CD4-positive, alpha-beta T cell treated with Interleukin-6 at 100 ng/mL for 8 hours (primary cell): ENCODE data around the gene BPTF.
"Not testable (repeated sequence)": the region's sequence is repeated elsewhere in the genome, so short reads cannot be mapped to it uniquely, and the experiment has no call there.

Source experiments
- DNase-seq: peaks from one replicate; pipeline ENCODE4 v3.0.0-alpha.2; 2020; ENCODE audit warnings: mixed read lengths, low spot score

BPTF gene

GRCh38 chr17:67833946-67834631 is 8.8 kb downstream of the BPTF start:
- no peak for DNase-seq

- DNase-seq = no peak
Measured at GRCh38 chr17:67834634-67835033, 9.3 kb downstream of the BPTF start.

- DNase-seq = no peak
Measured at GRCh38 chr17:67836205-67836987, 11.1 kb downstream of the BPTF start.

DNA sequence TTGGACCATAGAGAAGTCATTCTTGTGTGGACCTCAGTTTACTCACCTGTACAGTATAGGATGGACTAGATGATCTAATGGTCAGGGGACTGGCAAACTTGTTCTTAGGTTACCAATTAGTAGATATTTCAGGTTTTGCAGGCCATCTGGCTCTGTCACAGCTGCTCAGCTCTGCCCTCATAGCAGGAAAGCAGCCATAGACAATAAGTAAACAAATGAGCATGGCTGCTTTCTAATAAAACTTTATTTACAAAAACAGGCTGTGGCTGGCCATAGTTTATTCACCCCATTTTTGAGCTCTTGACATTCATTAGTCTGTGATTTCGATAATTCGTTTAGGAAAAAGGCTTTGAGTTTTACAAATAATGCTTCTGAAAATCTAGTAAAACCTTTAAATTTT is 12.7 kb downstream of the BPTF start:
- DNase-seq = no peak

- no peak for DNase-seq
Measured at GRCh38 chr17:67838538-67838937, 13.2 kb downstream of the BPTF start.

DNA sequence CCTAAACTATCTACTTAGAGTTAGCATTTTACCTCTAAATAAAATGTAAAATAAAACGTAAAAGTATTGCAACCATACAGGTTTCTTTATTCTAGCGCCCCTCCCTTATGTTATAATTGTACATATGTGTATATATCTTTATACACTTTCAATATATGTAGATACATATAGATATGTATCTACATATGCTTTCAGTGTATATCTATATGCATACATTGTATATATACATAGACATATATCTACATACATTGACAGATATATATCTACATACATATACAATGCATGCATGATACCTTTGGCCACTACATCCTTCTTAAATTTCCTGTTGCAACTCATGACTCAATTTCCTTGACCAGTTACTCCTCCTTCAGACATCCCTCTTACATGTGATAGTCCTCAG is 16.7 kb downstream of the BPTF start:
- DNase-seq = no peak

- DNase-seq = no peak
Measured at GRCh38 chr17:67842648-67843047, 17.3 kb downstream of the BPTF start.

GRCh38 chr17:67845374-67845773 is 20.1 kb downstream of the BPTF start:
- no peak for DNase-seq

- not testable (repeated sequence) for DNase-seq
Measured at GRCh38 chr17:67848189-67848588, 22.9 kb downstream of the BPTF start.

GRCh38 chr17:67848846-67849245 is 23.5 kb downstream of the BPTF start:
- DNase-seq = not testable (repeated sequence)

GRCh38 chr17:67850991-67851631 is 25.8 kb downstream of the BPTF start:
- no peak for DNase-seq

DNA sequence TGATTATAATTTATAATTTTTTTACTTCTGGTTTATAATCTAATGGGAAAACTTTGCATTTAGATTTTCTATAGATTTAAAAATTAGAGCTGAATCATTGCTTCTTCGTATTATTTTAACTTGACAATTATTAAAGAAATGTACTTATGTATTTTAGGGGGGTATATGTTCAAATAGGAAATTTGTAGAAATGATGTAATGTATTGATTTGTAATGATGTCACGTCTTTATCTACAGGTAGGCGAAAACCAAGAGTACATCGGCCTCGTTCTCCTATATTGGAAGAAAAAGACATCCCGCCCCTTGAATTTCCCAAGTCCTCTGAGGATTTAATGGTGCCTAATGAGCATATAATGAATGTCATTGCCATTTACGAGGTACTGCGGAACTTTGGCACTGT is 28.4 kb downstream of the BPTF start:
- no peak for DNase-seq

DNA sequence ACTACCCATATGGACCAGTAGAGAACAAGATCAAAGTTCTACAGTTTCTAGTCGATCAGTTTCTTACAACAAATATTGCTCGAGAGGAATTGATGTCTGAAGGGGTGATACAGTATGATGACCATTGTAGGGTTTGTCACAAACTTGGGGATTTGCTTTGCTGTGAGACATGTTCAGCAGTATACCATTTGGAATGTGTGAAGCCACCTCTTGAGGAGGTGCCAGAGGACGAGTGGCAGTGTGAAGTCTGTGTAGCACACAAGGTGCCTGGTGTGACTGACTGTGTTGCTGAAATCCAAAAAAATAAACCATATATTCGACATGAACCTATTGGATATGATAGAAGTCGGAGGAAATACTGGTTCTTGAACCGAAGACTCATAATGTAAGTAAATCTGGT is 29.1 kb downstream of the BPTF start:
- no peak for DNase-seq

GRCh38 chr17:67855504-67856324 is 30.4 kb downstream of the BPTF start:
- DNase-seq = no peak

- DNase-seq = not testable (repeated sequence)
Measured at GRCh38 chr17:67856402-67856801, 31.1 kb downstream of the BPTF start.

DNA sequence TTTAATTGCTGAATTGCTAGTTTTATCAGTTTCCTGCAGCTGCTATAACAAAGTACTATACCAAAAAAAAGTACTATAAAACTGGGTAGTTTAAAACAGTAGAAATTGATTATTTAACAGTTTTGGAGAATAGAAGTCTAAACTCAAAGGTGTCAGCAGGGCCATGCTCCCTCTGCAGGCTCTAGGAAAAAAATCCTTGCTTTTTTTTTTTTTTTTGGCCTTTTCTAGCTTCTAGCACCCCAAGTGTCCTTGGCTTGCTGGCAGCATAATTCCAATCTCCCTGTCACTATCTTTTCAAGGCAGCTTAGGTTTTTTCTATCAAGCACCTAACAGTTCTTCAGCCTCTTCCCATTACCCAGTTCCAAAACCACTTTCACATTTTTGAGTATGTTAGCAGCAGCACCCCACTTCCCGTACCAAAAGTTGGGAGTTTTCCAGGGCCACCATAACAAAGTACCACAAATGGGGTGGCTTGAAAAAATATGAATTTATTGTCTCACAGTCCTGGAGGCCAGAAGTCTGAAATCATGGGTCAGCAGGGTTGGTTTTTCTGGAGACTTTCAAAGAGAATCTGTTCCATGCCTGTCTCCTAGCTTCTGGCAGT is 37.4 kb downstream of the BPTF start:
- no peak for DNase-seq

- no peak for DNase-seq
Measured at GRCh38 chr17:67863624-67864247, 38.4 kb downstream of the BPTF start.

- DNase-seq = no peak
Measured at GRCh38 chr17:67865438-67865837, 40.1 kb downstream of the BPTF start.

DNA sequence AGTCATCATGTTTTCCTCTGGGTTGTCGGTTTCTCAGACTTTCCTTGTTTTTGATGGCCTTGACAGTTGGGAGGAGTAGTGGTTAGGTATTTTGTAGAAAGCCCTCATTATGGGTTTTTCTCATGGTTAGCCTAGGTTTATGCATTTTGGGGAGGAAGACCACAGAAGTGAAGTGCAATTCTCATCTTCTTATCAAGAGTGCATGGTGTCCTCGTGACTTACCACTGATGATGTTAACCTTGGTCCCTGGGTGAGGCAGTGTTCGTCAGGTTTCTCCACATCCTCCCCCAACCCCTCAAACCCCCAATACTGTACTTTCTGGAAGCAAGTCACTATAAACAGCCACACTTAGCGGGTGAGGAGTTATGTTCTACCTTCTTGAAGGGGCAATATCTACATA is 42.3 kb downstream of the BPTF start:
- DNase-seq = no peak

DNA sequence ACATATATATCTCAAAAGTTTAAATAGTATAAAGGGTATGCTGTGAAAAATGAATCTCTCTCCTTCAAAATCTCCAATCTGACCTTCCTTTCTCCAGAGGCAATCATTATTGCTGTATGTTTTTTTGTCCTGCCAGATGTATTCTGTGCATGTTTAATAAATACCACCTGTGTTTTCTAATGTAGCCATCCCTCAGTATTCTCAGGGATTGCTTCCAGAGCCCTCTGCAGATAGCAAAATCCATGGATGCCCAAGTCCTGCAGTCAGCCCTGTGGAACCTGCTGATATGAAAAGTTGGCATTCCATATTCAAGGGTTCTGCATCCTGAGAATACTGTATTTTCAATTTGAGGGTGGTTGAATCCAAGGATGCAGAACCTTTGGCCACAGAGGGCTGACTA is 42.9 kb downstream of the BPTF start:
- DNase-seq = no peak

GRCh38 chr17:67879662-67880061 is 54.4 kb downstream of the BPTF start:
- DNase-seq = no peak
